GM21528 (cell line): ENCODE measurements around the gene HIRA.
"Not testable (repeated sequence)": the region's sequence is repeated elsewhere in the genome, so short reads cannot be mapped to it uniquely, and the experiment has no call there.

Experiments
- ATAC-seq: cut with Tn5 transposase; IDR thresholded peaks from one replicate; pipeline ENCODE4 v1.9.1; 2021; ENCODE audit warnings: mild to moderate bottlenecking, moderate library complexity; ENCODE audit not compliant: unreplicated experiment, low FRiP score

Gene HIRA

GRCh38 chr22:19336133-19337075, 95.1 kb downstream of the HIRA start:
- ATAC-seq = no peak

GRCh38 chr22:19331975-19332374, 99.6 kb downstream of the HIRA start:
- no peak for ATAC-seq

GRCh38 chr22:19331474-19331873, 100.1 kb downstream of the HIRA start:
- no peak for ATAC-seq

GRCh38 chr22:19330865-19331418, 100.6 kb downstream of the HIRA start:
- ATAC-seq = no peak

GRCh38 chr22:19330205-19330604, 101.3 kb downstream of the HIRA start:
- not testable (repeated sequence) for ATAC-seq

GRCh38 chr22:19329454-19329853, 102.1 kb downstream of the HIRA start:
- ATAC-seq = no peak

GRCh38 chr22:19325296-19325948, 106.1 kb downstream of the HIRA start:
- ATAC-seq = no peak

GRCh38 chr22:19323420-19323819, 108.1 kb downstream of the HIRA start:
- not testable (repeated sequence) for ATAC-seq

- ATAC-seq = no peak
Observed at GRCh38 chr22:19321757-19322156, 109.8 kb downstream of the HIRA start.

- ATAC-seq = not testable (repeated sequence)
Observed at GRCh38 chr22:19320136-19320535, 111.4 kb downstream of the HIRA start.

- no peak for ATAC-seq
Observed at GRCh38 chr22:19319281-19319680, 112.3 kb downstream of the HIRA start.

GRCh38 chr22:19317865-19318264, 113.7 kb downstream of the HIRA start:
- ATAC-seq = no peak

- ATAC-seq = no peak
Observed at GRCh38 chr22:19307872-19308271, 123.7 kb downstream of the HIRA start.

- not testable (repeated sequence) for ATAC-seq
Observed at GRCh38 chr22:19306535-19306934, 125.0 kb downstream of the HIRA start.

- no peak for ATAC-seq
Observed at GRCh38 chr22:19304547-19304946, 127.0 kb downstream of the HIRA start.

- no peak for ATAC-seq
Observed at GRCh38 chr22:19303785-19304184, 127.7 kb downstream of the HIRA start.

- ATAC-seq = no peak
Observed at GRCh38 chr22:19295733-19296132, 135.8 kb downstream of the HIRA start.

- ATAC-seq = no peak
Observed at GRCh38 chr22:19292458-19293230, 138.9 kb downstream of the HIRA start.

GRCh38 chr22:19291580-19292457, 139.7 kb downstream of the HIRA start, which contains the start of gene CLTCL1:
TSS of gene CLTCL1 (minus strand) at chr22:19291719. CDS start at chr22:19291641, 78 bp downstream.
- peak; percentile 50 for ATAC-seq

- ATAC-seq = peak; percentile 33
Observed at GRCh38 chr22:19291218-19291579, 140.3 kb downstream of the HIRA start.
